Transverse colon (tissue), 4 donors: ENCODE data around the gene NR1H2.
A peak's percentile ranks its signal among the peaks of the same experiment; 100 is the strongest.

ENCODE experiments used
- CTCF ChIP-seq, 5 experiments: fragments of 200-600 bp in 3 of 5; fragments of 450-650 bp in 2 of 5; sonication (generic) in 3 of 5; IDR thresholded peaks; 1 replicate in 2 of 5; 2 replicates in 3 of 5; pipeline ENCODE4 v1.5.1; 2016 to 2017; ENCODE audit warnings: antibody characterized with exemption in 5 of 5, inconsistent platforms in 3 of 5, mild to moderate bottlenecking in 2 of 5, moderate library complexity in 1 of 5
- EP300 ChIP-seq: sonication (generic); formaldehyde crosslinking; IDR thresholded peaks from one replicate; pipeline ENCODE4 v1.6.1; 2017; ENCODE audit warnings: antibody characterized with exemption, low read depth
- POLR2A ChIP-seq: fragments of 450-650 bp; IDR thresholded peaks from one replicate; pipeline ENCODE4 v1.6.1; 2016; ENCODE audit warnings: antibody characterized with exemption, mild to moderate bottlenecking, moderate library complexity
- POLR2AphosphoS5 ChIP-seq, 3 donors: sonication (generic); formaldehyde crosslinking; IDR thresholded peaks; one replicate each; pipeline ENCODE4 v1.6.1; 2016; ENCODE audit warnings: antibody characterized with exemption in 3 of 3

GRCh38 chr19:50383852-50384684, 7.8 kb downstream of the NR1H2 start, which contains the start of gene POLD1:
- TF ChIP-seq CTCF (IDR thresholded peaks at IDR 0.05), result peak in 1 of 5 experiments; percentile 3
- peak in 2 of 3 donors; percentile 81 to 82 for TF ChIP-seq POLR2AphosphoS5 (IDR thresholded peaks at IDR 0.05)
- TF ChIP-seq POLR2A, result peak; percentile 65
- TF ChIP-seq EP300, result no peak
